KMS-11 (cell line): ENCODE data around the gene EYA3.

ENCODE experiments used
- H2AFZ ChIP-seq: fragments of 200-600 bp; sonication (generic); 2 replicates; pipeline ENCODE4 v1.6.1; 2016; ENCODE audit warnings: antibody characterized with exemption, mixed run types, low read depth
- H3K27ac ChIP-seq: fragments of 200-600 bp; sonication (generic); 2 replicates; pipeline ENCODE4 v1.6.1; 2016; ENCODE audit warnings: mild to moderate bottlenecking, mixed run types
- H3K27me3 ChIP-seq: fragments of 200-600 bp; sonication (generic); 2 replicates; pipeline ENCODE4 v1.6.1; 2017; ENCODE audit warnings: mild to moderate bottlenecking, low read depth, mixed run types, moderate library complexity; ENCODE audit not compliant: insufficient read depth
- H3K36me3 ChIP-seq: fragments of 200-600 bp; sonication (generic); 2 replicates; pipeline ENCODE4 v1.6.1; 2017; ENCODE audit warnings: mild to moderate bottlenecking, mixed run types; ENCODE audit not compliant: insufficient read depth
- H3K4me1 ChIP-seq: fragments of 200-600 bp; sonication (generic); 2 replicates; pipeline ENCODE4 v1.6.1; 2016; ENCODE audit warnings: mild to moderate bottlenecking, low read depth, mixed run types; ENCODE audit not compliant: poor library complexity, severe bottlenecking
- H3K4me2 ChIP-seq: fragments of 200-600 bp; sonication (generic); 2 replicates; pipeline ENCODE4 v1.7.0; 2016; ENCODE audit warnings: mild to moderate bottlenecking, mixed run types
- H3K4me3 ChIP-seq: fragments of 200-600 bp; sonication (generic); IDR thresholded peaks from 2 replicates; pipeline ENCODE4 v1.6.1; 2017; ENCODE audit warnings: low read depth, low read length, mixed read lengths; ENCODE audit not compliant: insufficient read depth
- H3K79me2 ChIP-seq: fragments of 200-600 bp; sonication (generic); 2 replicates; pipeline ENCODE4 v1.6.1; 2016; ENCODE audit warnings: low read depth, mixed run types; ENCODE audit not compliant: insufficient read depth
- H3K9ac ChIP-seq: fragments of 200-600 bp; sonication (generic); 2 replicates; pipeline ENCODE4 v1.6.1; 2016; ENCODE audit warnings: mild to moderate bottlenecking, mixed run types
- H4K20me1 ChIP-seq: fragments of 200-600 bp; sonication (generic); 2 replicates; pipeline ENCODE4 v1.6.1; 2016; ENCODE audit warnings: mild to moderate bottlenecking, mixed run types; ENCODE audit not compliant: insufficient read depth
- CTCF ChIP-seq: fragments of 200-600 bp; sonication (generic); conservative IDR thresholded peaks from 2 replicates; pipeline ENCODE4 v1.6.1; 2017; ENCODE audit warnings: low read depth, mild to moderate bottlenecking, antibody characterized with exemption, low read length, moderate library complexity, mixed read lengths

Gene EYA3

GRCh38 chr1:27959792-27960603 is 128.4 kb downstream of the EYA3 start, which contains the start of gene XKR8:
Gene XKR8 (plus strand): TSS chr1:27959973. CDS start chr1:27960070, 97 bp downstream.
- H4K20me1 ChIP-seq, result no peaks in the 10 kb centered on the region
- H3K4me1 ChIP-seq, result peaks cover 6% of the 10 kb centered on the region
- no peak for TF ChIP-seq CTCF
- peak within 1 kb of the TSS; percentile 64 for H3K4me2 ChIP-seq
- H3K4me3 ChIP-seq, result peak within 1 kb of the TSS; percentile 83
- peak within 1 kb of the TSS; percentile 86 for H2AFZ ChIP-seq
- peak within 1 kb of the TSS; percentile 52 for H3K9ac ChIP-seq
- no peaks in the 10 kb centered on the region for H3K36me3 ChIP-seq
- H3K79me2 ChIP-seq, result no peaks in the 10 kb centered on the region
- H3K27ac ChIP-seq, result peak within 1 kb of the TSS; percentile 4; the same call in 1 of the 2 replicates
- no peaks in the 10 kb centered on the region for H3K27me3 ChIP-seq

- Histone ChIP-seq H4K20me1 (no peaks in the 10 kb centered on the region), H3K4me3 (no peak overlapping the region), H3K9ac (no peak overlapping the region), H3K79me2 (no peaks in the 10 kb centered on the region), H2AFZ (peak overlapping the region; percentile 86; the same call in 1 of the 2 replicates), H3K27ac (no peak overlapping the region), H3K4me2 (no peak overlapping the region), H3K27me3 (no peaks in the 10 kb centered on the region), H3K36me3 (no peaks in the 10 kb centered on the region), H3K4me1 (peaks cover 6% of the 10 kb centered on the region)
- no peak for TF ChIP-seq CTCF
Measured at GRCh38 chr1:27958513-27958912, 129.9 kb downstream of the EYA3 start.

- H2AFZ ChIP-seq, result no peak overlapping the region
- H3K79me2 ChIP-seq, result no peaks in the 10 kb centered on the region
- H3K4me2 ChIP-seq, result no peak overlapping the region
- H3K4me1 ChIP-seq, result peaks cover 6% of the 10 kb centered on the region
- no peak for TF ChIP-seq CTCF
- H3K27me3 ChIP-seq, result no peaks in the 10 kb centered on the region
- no peak overlapping the region for H3K4me3 ChIP-seq
- no peaks in the 10 kb centered on the region for H3K36me3 ChIP-seq
- no peak overlapping the region for H3K27ac ChIP-seq
- H3K9ac ChIP-seq, result no peak overlapping the region
- no peaks in the 10 kb centered on the region for H4K20me1 ChIP-seq
Measured at GRCh38 chr1:27957655-27958054, 130.8 kb downstream of the EYA3 start.

GRCh38 chr1:27956761-27957160 is 131.6 kb downstream of the EYA3 start:
- TF ChIP-seq CTCF, result no peak
- H3K4me3 ChIP-seq, result no peak overlapping the region

More at GRCh38 chr1:27956761-27957160, 131.6 kb downstream of the EYA3 start:
- Histone ChIP-seq H3K79me2 (no peaks in the 10 kb centered on the region), H3K9ac (no peak overlapping the region), H2AFZ (no peak overlapping the region), H4K20me1 (no peaks in the 10 kb centered on the region), H3K27me3 (no peaks in the 10 kb centered on the region), H3K27ac (no peak overlapping the region), H3K36me3 (no peaks in the 10 kb centered on the region), H3K4me2 (no peak overlapping the region), H3K4me1 (peaks cover 6% of the 10 kb centered on the region)
